ENCODE data around the gene CLMN. TPM values are rescaled to one million over a fixed set of nuclear protein-coding genes. Genes with fewer than 3 reads are reported as not detected.

CLMN gene
- total and polyA plus RNA-seq, 2 experiments from 2014 or later = 0.11 to 0.53 TPM

GRCh38 chr14:95362138-95362494 is 42.4 kb upstream of the CLMN start:
- H3K36me3 ChIP-seq (ENCODE audit: low read depth) = no peaks in the 10 kb centered on the region
- DNase-seq = no peak
- TF ChIP-seq EZH2 (IDR thresholded peaks at IDR 0.05; ENCODE audit: insufficient read depth, poor library complexity, severe bottlenecking) (no peak), EZH2phosphoT487 (IDR thresholded peaks at IDR 0.05; ENCODE audit: insufficient read depth, low read depth) (no peak)
- WGBS, 2 experiments (ENCODE audit: low coverage in 1 of 2, low lambda C conversion rate in 2 of 2, missing lambda C conversion rate in 2 of 2) = 30 to 34% methylated on average over 9 of the region's 9 CpGs
- no peaks in the 10 kb centered on the region for H3K79me2 ChIP-seq (ENCODE audit: insufficient read depth)
- H3K4me2 ChIP-seq (ENCODE audit: unreplicated experiment) = no peak overlapping the region
- no peak overlapping the region for H2AFZ ChIP-seq
- no peak overlapping the region for H3K4me3 ChIP-seq
- H3K27ac ChIP-seq = no peak overlapping the region
- H3K27me3 ChIP-seq (replicated peaks; ENCODE audit: insufficient read depth) = peaks cover 28% of the 10 kb centered on the region
- in situ Hi-C loops (cut with MboI) = no loop called here
- H3K9me3 ChIP-seq (ENCODE audit: low read depth) = no peaks in the 10 kb centered on the region
- H4K20me1 ChIP-seq (ENCODE audit: insufficient read depth) = no peaks in the 10 kb centered on the region
- H3K9ac ChIP-seq = no peak overlapping the region
- H3F3A ChIP-seq (ENCODE audit: insufficient read depth) = no peaks in the 10 kb centered on the region
- no peaks in the 10 kb centered on the region for H3K9me2 ChIP-seq (ENCODE audit: insufficient read depth)
- no peaks in the 10 kb centered on the region for H3K4me1 ChIP-seq (ENCODE audit: insufficient read depth)

- H3K4me2 ChIP-seq (ENCODE audit: unreplicated experiment) = no peak overlapping the region
- H3K9ac ChIP-seq = no peak overlapping the region
- in situ Hi-C loops (cut with MboI) = no loop called here
- 3 to 4% methylated on average over 19 of the region's 19 CpGs for WGBS, 2 experiments (ENCODE audit: low coverage in 1 of 2, low lambda C conversion rate in 2 of 2, missing lambda C conversion rate in 2 of 2)
- no peaks in the 10 kb centered on the region for H3K9me2 ChIP-seq (ENCODE audit: insufficient read depth)
- H2AFZ ChIP-seq = no peak overlapping the region
- H3K4me3 ChIP-seq = no peak overlapping the region
- no peaks in the 10 kb centered on the region for H3K4me1 ChIP-seq (ENCODE audit: insufficient read depth)
- H4K20me1 ChIP-seq (ENCODE audit: insufficient read depth) = no peaks in the 10 kb centered on the region
- TF ChIP-seq EZH2phosphoT487 (IDR thresholded peaks at IDR 0.05; ENCODE audit: insufficient read depth, low read depth) (no peak), EZH2 (IDR thresholded peaks at IDR 0.05; ENCODE audit: insufficient read depth, poor library complexity, severe bottlenecking) (no peak)
- H3K27me3 ChIP-seq (replicated peaks; ENCODE audit: insufficient read depth) = peaks cover 28% of the 10 kb centered on the region
- no peaks in the 10 kb centered on the region for H3K36me3 ChIP-seq (ENCODE audit: low read depth)
- no peaks in the 10 kb centered on the region for H3F3A ChIP-seq (ENCODE audit: insufficient read depth)
- DNase-seq = peak; percentile 29
- H3K27ac ChIP-seq = no peak overlapping the region
- H3K9me3 ChIP-seq (ENCODE audit: low read depth) = no peaks in the 10 kb centered on the region
- H3K79me2 ChIP-seq (ENCODE audit: insufficient read depth) = no peaks in the 10 kb centered on the region
Measured at GRCh38 chr14:95361373-95362137, 41.8 kb upstream of the CLMN start.

- no peak overlapping the region for H3K4me3 ChIP-seq
Measured at GRCh38 chr14:95360828-95361227, 41.1 kb upstream of the CLMN start.

GRCh38 chr14:95359994-95360826 is 40.5 kb upstream of the CLMN start:
- H3K4me2 ChIP-seq (ENCODE audit: unreplicated experiment) = no peak overlapping the region
- no peaks in the 10 kb centered on the region for H3K9me3 ChIP-seq (ENCODE audit: low read depth)
- no peak overlapping the region for H2AFZ ChIP-seq
- H3K36me3 ChIP-seq (ENCODE audit: low read depth) = no peaks in the 10 kb centered on the region
- no peak overlapping the region for H3K27ac ChIP-seq
- no peaks in the 10 kb centered on the region for H4K20me1 ChIP-seq (ENCODE audit: insufficient read depth)
- H3K4me3 ChIP-seq = no peak overlapping the region
- H3K9me2 ChIP-seq (ENCODE audit: insufficient read depth) = no peaks in the 10 kb centered on the region
- H3K9ac ChIP-seq = no peak overlapping the region
- H3K79me2 ChIP-seq (ENCODE audit: insufficient read depth) = no peaks in the 10 kb centered on the region
- 51 to 52% methylated on average over 40 to 47 of the region's 47 CpGs for WGBS, 2 experiments (ENCODE audit: low coverage in 1 of 2, low lambda C conversion rate in 2 of 2, missing lambda C conversion rate in 2 of 2)
- DNase-seq = no peak
- H3K27me3 ChIP-seq (replicated peaks; ENCODE audit: insufficient read depth) = peaks cover 28% of the 10 kb centered on the region
- TF ChIP-seq EZH2phosphoT487 (IDR thresholded peaks at IDR 0.05; ENCODE audit: insufficient read depth, low read depth) = no peak
- TF ChIP-seq EZH2 (IDR thresholded peaks at IDR 0.05; ENCODE audit: insufficient read depth, poor library complexity, severe bottlenecking) = no peak
- H3K4me1 ChIP-seq (ENCODE audit: insufficient read depth) = no peaks in the 10 kb centered on the region
- H3F3A ChIP-seq (ENCODE audit: insufficient read depth) = no peaks in the 10 kb centered on the region
- in situ Hi-C loops (cut with MboI) = no loop called here

More at GRCh38 chr14:95360828-95361227, 41.1 kb upstream of the CLMN start:
- Histone ChIP-seq H4K20me1 (ENCODE audit: insufficient read depth) (no peaks in the 10 kb centered on the region), H3F3A (ENCODE audit: insufficient read depth) (no peaks in the 10 kb centered on the region), H3K9ac (no peak overlapping the region), H3K9me2 (ENCODE audit: insufficient read depth) (no peaks in the 10 kb centered on the region), H3K27ac (no peak overlapping the region), H3K36me3 (ENCODE audit: low read depth) (no peaks in the 10 kb centered on the region), H3K9me3 (ENCODE audit: low read depth) (no peaks in the 10 kb centered on the region), H3K4me2 (ENCODE audit: unreplicated experiment) (no peak overlapping the region), H3K4me1 (ENCODE audit: insufficient read depth) (no peaks in the 10 kb centered on the region), H3K79me2 (ENCODE audit: insufficient read depth) (no peaks in the 10 kb centered on the region), H3K27me3 (replicated peaks; ENCODE audit: insufficient read depth) (peaks cover 28% of the 10 kb centered on the region), H2AFZ (no peak overlapping the region)
- in situ Hi-C loops (cut with MboI) = no loop called here
- WGBS, 2 experiments (ENCODE audit: low coverage in 1 of 2, low lambda C conversion rate in 2 of 2, missing lambda C conversion rate in 2 of 2) = 68 to 71% methylated on average over 9 of the region's 9 CpGs
- TF ChIP-seq EZH2phosphoT487 (IDR thresholded peaks at IDR 0.05; ENCODE audit: insufficient read depth, low read depth) (no peak), EZH2 (IDR thresholded peaks at IDR 0.05; ENCODE audit: insufficient read depth, poor library complexity, severe bottlenecking) (no peak)
- no peak for DNase-seq

Data from GM23248 (cell line).